GM12875 (cell line): ENCODE measurements around the gene HSPA4.
"Not testable (repeated sequence)": the region's sequence is repeated elsewhere in the genome, so short reads cannot be mapped to it uniquely, and the experiment has no call there.

ENCODE experiments used
- H3K4me3 ChIP-seq: one replicate; pipeline ENCODE4 v1.5.1; 2011; ENCODE audit warnings: low read depth, low read length, control low read depth
- CTCF ChIP-seq: IDR thresholded peaks from 2 replicates; pipeline ENCODE4 v1.5.1; 2011; ENCODE audit warnings: low read depth, mild to moderate bottlenecking, control low read depth, inconsistent platforms, low read length, moderate library complexity, borderline replicate concordance; ENCODE audit not compliant: insufficient read depth

Gene HSPA4

GRCh38 chr5:133081703-133082102 lies 29.9 kb downstream of the HSPA4 start:
- no peak for TF ChIP-seq CTCF
- H3K4me3 ChIP-seq, result no peak overlapping the region

- TF ChIP-seq CTCF, result no peak
- H3K4me3 ChIP-seq, result no peak overlapping the region
Measured at GRCh38 chr5:133082128-133082527, 30.3 kb downstream of the HSPA4 start.

GRCh38 chr5:133083901-133084300 lies 32.1 kb downstream of the HSPA4 start:
- no peak overlapping the region for H3K4me3 ChIP-seq
- no peak for TF ChIP-seq CTCF

GRCh38 chr5:133085171-133085570 lies 33.4 kb downstream of the HSPA4 start:
- not testable (repeated sequence) for H3K4me3 ChIP-seq

- no peak for TF ChIP-seq CTCF
- no peak overlapping the region for H3K4me3 ChIP-seq
Measured at GRCh38 chr5:133086366-133086875, 34.6 kb downstream of the HSPA4 start.

- no peak for TF ChIP-seq CTCF
- H3K4me3 ChIP-seq, result no peak overlapping the region
Measured at GRCh38 chr5:133088064-133088463, 36.3 kb downstream of the HSPA4 start.

GRCh38 chr5:133091034-133091433 lies 39.2 kb downstream of the HSPA4 start:
- no peak overlapping the region for H3K4me3 ChIP-seq
- TF ChIP-seq CTCF, result no peak

GRCh38 chr5:133106343-133106742 lies 54.5 kb downstream of the HSPA4 start:
- TF ChIP-seq CTCF, result no peak
- no peak overlapping the region for H3K4me3 ChIP-seq
